DND-41 (cell line): ENCODE measurements around the gene NCAPH2.

Experiments
- ATAC-seq: fragments of 200-7000 bp; cut with Tn5 transposase; 3 replicates; pipeline ENCODE4 v1.9.1; 2021; ENCODE audit warnings: low read depth; ENCODE audit not compliant: insufficient read depth
- DNase-seq: peaks from one replicate; pipeline ENCODE4 v3.0.0-alpha.2; 2020
- H2AFZ ChIP-seq: 2 replicates; pipeline ENCODE4 v1.6.0; 2012; ENCODE audit warnings: low read depth, low read length
- H3K27ac ChIP-seq: 2 replicates; pipeline ENCODE4 v1.5.1; 2012; ENCODE audit warnings: low read length, inconsistent platforms
- H3K27me3 ChIP-seq: fragments of 200-600 bp; sonication (generic); 2 replicates; pipeline ENCODE4 v1.6.0; 2012; ENCODE audit warnings: low read length, mild to moderate bottlenecking, inconsistent platforms; ENCODE audit not compliant: insufficient read depth, poor library complexity
- H3K36me3 ChIP-seq: 2 replicates; pipeline ENCODE4 v1.5.1; 2012; ENCODE audit warnings: low read length, inconsistent platforms; ENCODE audit not compliant: insufficient read depth
- H3K4me1 ChIP-seq: 2 replicates; pipeline ENCODE4 v1.5.1; 2012; ENCODE audit warnings: mild to moderate bottlenecking, low read length; ENCODE audit not compliant: insufficient read depth
- H3K4me2 ChIP-seq: 2 replicates; pipeline ENCODE4 v1.6.0; 2012; ENCODE audit warnings: mild to moderate bottlenecking, moderate library complexity, low read length, inconsistent platforms; ENCODE audit not compliant: insufficient read depth
- H3K4me3 ChIP-seq, 2 experiments: fragments of 200-600 bp in 1 of 2; shearing (Covaris generic) in 1 of 2; 2 replicates each; pipeline ENCODE4 v1.5.1; 2012 to 2016; ENCODE audit warnings: inconsistent platforms in 2 of 2, low read length in 2 of 2, mild to moderate bottlenecking in 2 of 2, low read depth in 1 of 2, moderate library complexity in 1 of 2
- H3K79me2 ChIP-seq: 2 replicates; pipeline ENCODE4 v1.6.0; 2012; ENCODE audit warnings: low read length, inconsistent platforms; ENCODE audit not compliant: insufficient read depth
- H3K9ac ChIP-seq: 2 replicates; pipeline ENCODE4 v1.6.0; 2012; ENCODE audit warnings: low read depth, mild to moderate bottlenecking, inconsistent platforms, low read length, moderate library complexity
- H3K9me3 ChIP-seq: 2 replicates; pipeline ENCODE4 v1.5.1; 2012; ENCODE audit warnings: low read length, moderate library complexity, mild to moderate bottlenecking, inconsistent platforms; ENCODE audit not compliant: insufficient read depth, severe bottlenecking
- H4K20me1 ChIP-seq: 2 replicates; pipeline ENCODE4 v1.6.0; 2012; ENCODE audit warnings: low read length; ENCODE audit not compliant: insufficient read depth
- CTCF ChIP-seq: IDR thresholded peaks from 2 replicates; pipeline ENCODE4 v1.5.1; 2012; ENCODE audit warnings: borderline replicate concordance, low read length, moderate library complexity, mild to moderate bottlenecking; ENCODE audit not compliant: poor library complexity, severe bottlenecking; ENCODE audit errors: extremely low read depth
- EZH2 ChIP-seq: IDR thresholded peaks from 3 replicates; pipeline ENCODE4 v1.6.1; 2012; ENCODE audit warnings: borderline replicate concordance, low read depth, mild to moderate bottlenecking, moderate library complexity, low read length, inconsistent platforms; ENCODE audit not compliant: severe bottlenecking

The NCAPH2 gene

DNA sequence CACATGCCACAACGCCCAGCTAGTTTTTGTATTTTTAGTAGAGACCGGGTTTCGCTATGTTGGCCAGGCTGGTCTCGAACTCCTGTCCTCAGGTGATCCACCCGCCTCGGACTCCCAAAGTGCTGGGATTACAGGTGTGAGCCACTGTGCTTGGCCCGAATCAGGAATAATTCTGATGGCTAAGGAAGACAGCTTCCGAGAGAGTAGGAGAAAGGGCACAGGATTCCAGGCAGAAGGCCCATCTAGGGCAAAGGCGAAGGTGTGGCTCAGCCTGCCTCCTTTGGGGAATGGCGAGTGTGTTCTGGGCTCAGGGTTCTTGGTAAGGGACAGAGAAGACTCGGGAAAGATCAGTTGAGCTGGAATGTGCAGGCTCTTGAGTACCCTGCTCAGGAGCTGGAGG is 56.3 kb downstream of the NCAPH2 start:
- no peak for DNase-seq
- ATAC-seq: no peak
- Histone ChIP-seq H3K79me2 (no peaks in the 10 kb centered on the region), H3K9ac (no peak overlapping the region), H3K4me2 (no peak overlapping the region), H3K9me3 (no peaks in the 10 kb centered on the region), H3K4me3 (no peak overlapping the region), H4K20me1 (no peaks in the 10 kb centered on the region), H3K27me3 (no peaks in the 10 kb centered on the region), H3K36me3 (peaks cover 17% of the 10 kb centered on the region), H3K4me1 (peaks cover 11% of the 10 kb centered on the region), H3K27ac (no peak overlapping the region), H2AFZ (no peak overlapping the region)
- TF ChIP-seq EZH2: no peak
- TF ChIP-seq CTCF: no peak

GRCh38 chr22:50567721-50568252 is 59.8 kb downstream of the NCAPH2 start:
- Histone ChIP-seq H2AFZ (no peak overlapping the region), H3K4me1 (peaks cover 10% of the 10 kb centered on the region), H3K9me3 (no peaks in the 10 kb centered on the region), H3K9ac (no peak overlapping the region), H3K27me3 (no peaks in the 10 kb centered on the region), H3K4me3 (no peak overlapping the region), H4K20me1 (no peaks in the 10 kb centered on the region; the same call in 1 of the 2 replicates), H3K79me2 (no peaks in the 10 kb centered on the region), H3K36me3 (peaks cover 52% of the 10 kb centered on the region), H3K4me2 (no peak overlapping the region), H3K27ac (no peak overlapping the region)
- no peak for DNase-seq
- TF ChIP-seq CTCF (no peak), EZH2 (no peak)
- ATAC-seq: no peak

GRCh38 chr22:50568626-50569025 is 60.6 kb downstream of the NCAPH2 start:
- Histone ChIP-seq H3K4me2 (no peak overlapping the region), H3K27me3 (no peaks in the 10 kb centered on the region), H3K4me3 (no peak overlapping the region), H3K9me3 (no peaks in the 10 kb centered on the region), H3K79me2 (no peaks in the 10 kb centered on the region), H3K36me3 (peaks cover 60% of the 10 kb centered on the region), H3K9ac (no peak overlapping the region), H3K4me1 (peaks cover 2% of the 10 kb centered on the region), H4K20me1 (no peaks in the 10 kb centered on the region; the same call in 1 of the 2 replicates), H2AFZ (no peak overlapping the region), H3K27ac (no peak overlapping the region)
- ATAC-seq: no peak
- TF ChIP-seq CTCF (no peak), EZH2 (no peak)
- DNase-seq: no peak
